Transverse colon (tissue), 4 donors: Measurements from ENCODE around the gene EIF3A. TPM values are rescaled to one million over a fixed set of nuclear protein-coding genes. Genes with fewer than 3 reads are reported as not detected.

ENCODE experiments used
- DNase-seq: peaks from one replicate; pipeline ENCODE4 v3.0.0-alpha.2; 2019
- H3K27ac ChIP-seq, 4 donors: fragments of 200-600 bp; sonication (generic); 2 replicates each; pipeline ENCODE4 v1.5.1; 2016 to 2018; ENCODE audit warnings: inconsistent platforms in 4 of 4
- H3K27me3 ChIP-seq: fragments of 200-600 bp; sonication (generic); 2 replicates; pipeline ENCODE4 v1.5.1; 2017; ENCODE audit warnings: inconsistent platforms
- H3K36me3 ChIP-seq, 4 donors: fragments of 200-600 bp; sonication (generic); 2 replicates each; pipeline ENCODE4 v1.5.1; 2017 to 2019; ENCODE audit warnings: inconsistent platforms in 4 of 4
- H3K4me1 ChIP-seq, 4 donors: fragments of 200-600 bp; sonication (generic); 2 replicates each; pipeline ENCODE4 v1.5.1; 2017 to 2020; ENCODE audit warnings: inconsistent platforms in 4 of 4
- H3K4me3 ChIP-seq, 4 donors: fragments of 200-600 bp; sonication (generic); 1 replicate in 1 of 4; 2 replicates in 3 of 4; pipeline versions ENCODE4 v1.5.1 to v1.6.1; 2017 to 2019; ENCODE audit warnings: inconsistent platforms in 4 of 4
- H3K9me3 ChIP-seq, 2 donors: fragments of 200-600 bp; sonication (generic); 2 replicates each; pipeline ENCODE4 v1.5.1; 2017 to 2019; ENCODE audit warnings: inconsistent platforms in 2 of 2
- CTCF ChIP-seq, 5 experiments: fragments of 200-600 bp in 3 of 5; fragments of 450-650 bp in 2 of 5; sonication (generic) in 3 of 5; IDR thresholded peaks; 1 replicate in 2 of 5; 2 replicates in 3 of 5; pipeline ENCODE4 v1.5.1; 2016 to 2017; ENCODE audit warnings: antibody characterized with exemption in 5 of 5, inconsistent platforms in 3 of 5, mild to moderate bottlenecking in 2 of 5, moderate library complexity in 1 of 5
- EP300 ChIP-seq: sonication (generic); formaldehyde crosslinking; IDR thresholded peaks from one replicate; pipeline ENCODE4 v1.6.1; 2017; ENCODE audit warnings: antibody characterized with exemption, low read depth
- POLR2A ChIP-seq: fragments of 450-650 bp; IDR thresholded peaks from one replicate; pipeline ENCODE4 v1.6.1; 2016; ENCODE audit warnings: antibody characterized with exemption, mild to moderate bottlenecking, moderate library complexity
- POLR2AphosphoS5 ChIP-seq, 3 donors: sonication (generic); formaldehyde crosslinking; IDR thresholded peaks; one replicate each; pipeline ENCODE4 v1.6.1; 2016; ENCODE audit warnings: antibody characterized with exemption in 3 of 3
- WGBS, 2 donors: methylation state at CpG; one replicate each; pipeline ENCODE4 v1.1.5; 2018; ENCODE audit warnings: low coverage in 1 of 2; 5-methylcytosine and 5-hydroxymethylcytosine counted together
- in situ Hi-C, 4 donors: fragments of 200-750 bp; cut with MboI; loops; one replicate each; pipeline versions ENCODE4 v1.15.0 to v1.15.1; 2017; ENCODE audit warnings: low sequenced_read_pairs in 3 of 4, low pct_ligation_motif_present in 1 of 4, low pct_unique_long_range_greater_than_20kb in 1 of 4
- intact Hi-C: fragments of 100-400 bp; cut with DNase I; formaldehyde crosslinking; loops from one replicate; pipeline ENCODE4 v1.15.1; 2023; ENCODE audit warnings: low total_unique reads
- total RNA-seq, 4 donors: library from RNA; depleted of rRNA; stranded (reverse); fragments of >200 nt; gene quantifications; one replicate each; pipeline ENCODE4 v1.1.0, GENCODE V29; 2016

Gene EIF3A
- total RNA-seq, 4 donors from 2014 or later, result 68.1 to 119 (median 99.6) TPM

GRCh38 chr10:119120875-119121274 lies 40.3 kb upstream of the EIF3A start:
- intact Hi-C loops, result no loop called here
- no peak overlapping the region for H3K4me3 ChIP-seq
- H3K4me1 ChIP-seq, result no peaks in the 10 kb centered on the region
- H3K9me3 ChIP-seq, result no peaks in the 10 kb centered on the region
- H3K36me3 ChIP-seq, result peaks cover 0 to 54% (median 27%) of the 10 kb centered on the region in 4 donors
- no peaks in the 10 kb centered on the region for H3K27me3 ChIP-seq
- peak overlapping the region; percentile 5 to 54 (median 37) for H3K27ac ChIP-seq
- in situ Hi-C loops, result no loop called here
- TF ChIP-seq POLR2A (no peak), CTCF (IDR thresholded peaks at IDR 0.05) (no peak), EP300 (no peak)
- 95% methylated on average over 2 of the region's 2 CpGs; no CpG with 5 or more reads in 1 of the 2 donors for WGBS, 2 donors
- DNase-seq, result no peak

- H3K36me3 ChIP-seq, result peaks cover 0 to 50% (median 25%) of the 10 kb centered on the region in 4 donors
- H3K27me3 ChIP-seq, result no peaks in the 10 kb centered on the region
- H3K27ac ChIP-seq, result peak overlapping the region; percentile 5 to 54 (median 37)
- WGBS, 2 donors, result 73 to 89% methylated on average over 4 of the region's 4 CpGs
- no peak overlapping the region for H3K4me3 ChIP-seq
- no peaks in the 10 kb centered on the region for H3K4me1 ChIP-seq
- in situ Hi-C loops, result no loop called here
- no peaks in the 10 kb centered on the region for H3K9me3 ChIP-seq
- no peak for DNase-seq
- intact Hi-C loops, result no loop called here
- TF ChIP-seq CTCF (IDR thresholded peaks at IDR 0.05) (no peak), POLR2A (no peak), POLR2AphosphoS5 (IDR thresholded peaks at IDR 0.05) (no peak), EP300 (no peak)
These were observed 39.8 kb upstream of the EIF3A start for GRCh38 chr10:119120413-119120867.

- 94% methylated on average over 1 of the region's 1 CpG; no CpG with 5 or more reads in 1 of the 2 donors for WGBS, 2 donors
- H3K27me3 ChIP-seq, result no peaks in the 10 kb centered on the region
- intact Hi-C loops, result no loop called here
- no peak overlapping the region for H3K4me3 ChIP-seq
- peaks cover 0 to 46% (median 20%) of the 10 kb centered on the region in 4 donors for H3K36me3 ChIP-seq
- in situ Hi-C loops, result no loop called here
- TF ChIP-seq POLR2A (no peak), CTCF (IDR thresholded peaks at IDR 0.05) (no peak), EP300 (no peak), POLR2AphosphoS5 (IDR thresholded peaks at IDR 0.05) (no peak)
- no peak overlapping the region for H3K27ac ChIP-seq
- no peaks in the 10 kb centered on the region for H3K9me3 ChIP-seq
- H3K4me1 ChIP-seq, result peaks cover 0 to 6% (median 0%) of the 10 kb centered on the region in 4 donors
- DNase-seq, result no peak
These were observed 38.8 kb upstream of the EIF3A start for GRCh38 chr10:119119400-119119799.

GRCh38 chr10:119118231-119118630 lies 37.6 kb upstream of the EIF3A start:
- in situ Hi-C loops, result no loop called here
- WGBS, 2 donors, result 91 to 93% methylated on average over 3 to 5 of the region's 5 CpGs

More at GRCh38 chr10:119118231-119118630, 37.6 kb upstream of the EIF3A start:
- H3K4me3 ChIP-seq, result no peak overlapping the region
- H3K27ac ChIP-seq, result no peak overlapping the region
- H3K27me3 ChIP-seq, result no peaks in the 10 kb centered on the region
- H3K4me1 ChIP-seq, result peaks cover 0 to 13% (median 4%) of the 10 kb centered on the region in 4 donors
- no peaks in the 10 kb centered on the region for H3K9me3 ChIP-seq
- TF ChIP-seq CTCF (IDR thresholded peaks at IDR 0.05) (no peak), POLR2A (no peak), POLR2AphosphoS5 (IDR thresholded peaks at IDR 0.05) (no peak), EP300 (no peak)
- H3K36me3 ChIP-seq, result peaks cover 0 to 44% (median 18%) of the 10 kb centered on the region in 4 donors
- intact Hi-C loops, result no loop called here
- DNase-seq, result no peak
